ENCODE results near the gene LPP.

Gene LPP

DNA sequence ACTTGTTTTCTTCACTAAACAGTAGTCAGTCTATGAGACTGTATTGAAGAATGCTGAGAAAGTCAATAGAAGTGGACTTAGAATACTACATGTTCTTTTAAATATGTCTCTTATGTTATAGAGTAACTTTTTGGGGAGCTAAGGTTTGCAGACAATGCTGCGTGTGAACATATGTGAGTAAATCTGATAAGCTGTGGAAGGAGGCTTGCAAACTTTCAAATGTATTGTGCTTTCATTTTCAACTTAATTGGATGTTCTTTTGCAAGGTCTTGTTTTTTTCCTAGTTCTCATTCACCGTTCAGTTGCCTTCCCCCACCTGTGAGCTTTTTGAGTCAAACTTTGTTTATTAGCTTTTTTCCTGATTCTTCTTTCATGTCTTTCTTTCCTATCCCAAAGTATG is 176.2 kb downstream of the LPP start:
- in situ Hi-C loops (cut with HindIII; ENCODE audit: low sequenced_read_pairs) = no loop called here
- no peak for DNase-seq (ENCODE audit: low read depth)
- H3K4me3 ChIP-seq (ENCODE audit: low read depth, low read length) = no peak overlapping the region
- TF ChIP-seq, protein P1, sequence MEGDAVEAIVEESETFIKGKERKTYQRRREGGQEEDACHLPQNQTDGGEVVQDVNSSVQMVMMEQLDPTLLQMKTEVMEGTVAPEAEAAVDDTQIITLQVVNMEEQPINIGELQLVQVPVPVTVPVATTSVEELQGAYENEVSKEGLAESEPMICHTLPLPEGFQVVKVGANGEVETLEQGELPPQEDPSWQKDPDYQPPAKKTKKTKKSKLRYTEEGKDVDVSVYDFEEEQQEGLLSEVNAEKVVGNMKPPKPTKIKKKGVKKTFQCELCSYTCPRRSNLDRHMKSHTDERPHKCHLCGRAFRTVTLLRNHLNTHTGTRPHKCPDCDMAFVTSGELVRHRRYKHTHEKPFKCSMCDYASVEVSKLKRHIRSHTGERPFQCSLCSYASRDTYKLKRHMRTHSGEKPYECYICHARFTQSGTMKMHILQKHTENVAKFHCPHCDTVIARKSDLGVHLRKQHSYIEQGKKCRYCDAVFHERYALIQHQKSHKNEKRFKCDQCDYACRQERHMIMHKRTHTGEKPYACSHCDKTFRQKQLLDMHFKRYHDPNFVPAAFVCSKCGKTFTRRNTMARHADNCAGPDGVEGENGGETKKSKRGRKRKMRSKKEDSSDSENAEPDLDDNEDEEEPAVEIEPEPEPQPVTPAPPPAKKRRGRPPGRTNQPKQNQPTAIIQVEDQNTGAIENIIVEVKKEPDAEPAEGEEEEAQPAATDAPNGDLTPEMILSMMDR (IDR thresholded peaks at IDR 0.05; ENCODE audit: low read depth, low read length, missing control alignments) = no peak

DNA sequence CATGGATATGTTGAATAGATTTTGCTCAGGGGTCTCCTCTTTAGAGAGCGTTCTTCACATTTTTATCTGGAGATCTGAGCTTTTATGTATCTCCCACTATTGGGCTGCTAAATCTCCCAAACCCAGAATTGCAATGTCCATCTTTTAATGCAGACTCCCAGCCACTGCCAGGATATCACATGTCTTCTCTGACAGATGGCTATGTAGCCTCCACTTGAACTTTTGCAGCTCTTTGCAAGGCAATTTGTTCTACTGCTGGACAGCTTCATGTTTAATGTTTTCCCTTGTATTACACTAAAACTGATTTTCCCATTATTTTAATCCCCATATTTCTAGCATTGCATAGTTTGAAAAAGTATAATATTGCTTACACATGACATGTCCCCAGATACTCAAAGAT is 177.2 kb downstream of the LPP start:
- DNase-seq (ENCODE audit: low read depth) = no peak
- TF ChIP-seq, protein P1 (IDR thresholded peaks at IDR 0.05; ENCODE audit: low read depth, low read length, missing control alignments) = no peak
- no peak overlapping the region for H3K4me3 ChIP-seq (ENCODE audit: low read depth, low read length)
- in situ Hi-C loops (cut with HindIII; ENCODE audit: low sequenced_read_pairs) = no loop called here

DNA sequence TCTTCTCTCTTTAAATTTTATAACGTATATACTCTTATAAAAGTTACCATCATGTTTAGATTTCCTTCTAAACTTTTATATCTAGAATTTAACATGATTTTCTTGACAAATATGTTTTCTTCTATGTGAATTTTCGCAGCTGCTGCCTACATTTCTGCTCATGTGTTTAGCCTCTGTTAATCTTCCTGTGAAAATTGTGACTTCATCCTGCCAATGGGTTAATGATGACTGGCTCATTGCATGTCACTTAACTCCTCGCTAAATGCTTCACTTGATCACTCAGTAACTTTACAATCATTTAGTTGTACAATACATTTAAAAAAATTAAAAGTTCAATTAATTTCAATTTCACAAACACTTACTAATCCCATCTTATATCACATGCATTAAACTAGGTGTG is 178.1 kb downstream of the LPP start:
- in situ Hi-C loops (cut with HindIII; ENCODE audit: low sequenced_read_pairs) = no loop called here
- DNase-seq (ENCODE audit: low read depth) = no peak
- no peak overlapping the region for H3K4me3 ChIP-seq (ENCODE audit: low read depth, low read length)
- TF ChIP-seq, protein P1 (IDR thresholded peaks at IDR 0.05; ENCODE audit: low read depth, low read length, missing control alignments) = no peak

DNA sequence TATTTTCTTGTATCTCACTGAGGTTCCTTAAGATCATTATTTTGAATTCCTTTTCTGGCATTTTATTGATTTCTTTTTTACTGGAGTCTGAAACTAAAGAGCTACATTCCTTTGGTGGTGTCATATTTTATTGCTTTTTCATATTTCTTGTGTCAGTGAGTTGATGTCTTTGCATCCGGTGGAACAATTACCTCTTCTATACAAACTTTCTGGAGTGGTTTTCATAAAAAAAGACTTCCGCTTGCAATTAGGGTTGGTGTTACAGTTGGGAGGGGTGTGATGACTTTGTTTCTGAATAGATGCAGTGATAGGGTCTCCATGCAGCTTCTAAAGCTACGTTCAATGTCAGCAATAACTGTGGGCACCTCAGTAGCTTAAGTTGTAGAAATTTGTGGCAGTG is 181.7 kb downstream of the LPP start:
- DNase-seq (ENCODE audit: low read depth) = no peak
- TF ChIP-seq, protein P1 (IDR thresholded peaks at IDR 0.05; ENCODE audit: low read depth, low read length, missing control alignments) = no peak

GRCh38 chr3:188336178-188336577 is 182.2 kb downstream of the LPP start:
- in situ Hi-C loops (cut with HindIII; ENCODE audit: low sequenced_read_pairs) = no loop called here
- DNase-seq (ENCODE audit: low read depth) = no peak
- no peak overlapping the region for H3K4me3 ChIP-seq (ENCODE audit: low read depth, low read length)
- TF ChIP-seq, protein P1 (IDR thresholded peaks at IDR 0.05; ENCODE audit: low read depth, low read length, missing control alignments) = no peak

More for the DNA sequence above, 181.7 kb downstream of the LPP start:
- in situ Hi-C loops (cut with HindIII; ENCODE audit: low sequenced_read_pairs) = no loop called here
- H3K4me3 ChIP-seq (ENCODE audit: low read depth, low read length) = no peak overlapping the region

DNA sequence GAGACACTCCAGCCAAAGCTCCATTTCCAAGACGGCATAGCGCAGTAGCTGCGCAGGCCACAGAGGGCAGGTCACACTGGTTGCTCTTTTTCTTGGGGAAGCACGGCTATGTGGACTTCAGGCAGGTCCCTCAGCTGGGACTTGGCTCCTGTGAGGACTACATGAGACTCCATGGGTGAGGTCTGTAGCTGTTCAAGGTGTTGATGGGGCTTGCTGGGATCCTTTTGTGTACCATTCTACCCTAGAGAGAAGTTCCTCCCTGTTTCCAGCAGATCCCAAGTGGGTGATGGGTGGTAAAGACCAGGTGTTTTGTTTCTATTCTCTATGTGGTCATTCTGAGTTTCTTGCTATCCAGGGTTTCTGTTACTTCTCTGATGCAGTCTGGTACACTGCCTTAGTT is 183.3 kb downstream of the LPP start:
- no peak for DNase-seq (ENCODE audit: low read depth)
- no peak overlapping the region for H3K4me3 ChIP-seq (ENCODE audit: low read depth, low read length)
- TF ChIP-seq, protein P1 (IDR thresholded peaks at IDR 0.05; ENCODE audit: low read depth, low read length, missing control alignments) = no peak
- in situ Hi-C loops (cut with HindIII; ENCODE audit: low sequenced_read_pairs) = no loop called here

DNA sequence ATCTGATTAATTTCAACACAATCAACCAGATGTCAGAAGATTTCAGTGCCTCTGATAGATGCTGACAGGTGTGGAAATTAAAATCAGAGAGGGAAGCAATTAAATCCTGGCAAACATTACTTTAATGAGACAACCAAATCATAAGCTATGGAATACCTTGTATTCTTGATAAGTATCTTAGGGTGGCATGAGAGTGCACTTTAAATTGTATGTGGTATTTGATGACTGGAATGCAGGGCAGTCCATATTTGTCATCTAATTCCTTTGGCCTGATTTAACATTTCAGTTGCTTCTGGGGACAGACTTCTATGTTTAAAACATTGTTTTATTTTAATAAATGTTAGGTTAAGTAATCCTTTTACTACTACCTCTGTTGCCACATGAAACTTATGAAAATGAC is 184.1 kb downstream of the LPP start:
- DNase-seq (ENCODE audit: low read depth) = no peak
- in situ Hi-C loops (cut with HindIII; ENCODE audit: low sequenced_read_pairs) = no loop called here
- TF ChIP-seq, protein P1 (IDR thresholded peaks at IDR 0.05; ENCODE audit: low read depth, low read length, missing control alignments) = no peak

More for the DNA sequence above, 184.1 kb downstream of the LPP start:
- H3K4me3 ChIP-seq (ENCODE audit: low read depth, low read length) = no peak overlapping the region
